Liver (tissue), 9 donors: Measurements from ENCODE around the gene DNASE2B. TPM values are rescaled to one million over a fixed set of nuclear protein-coding genes. Genes with fewer than 3 reads are reported as not detected.

ENCODE experiments used
- DNase-seq: peaks from one replicate; pipeline ENCODE4 v3.0.0-alpha.2; 2017; ENCODE audit warnings: low spot score
- H3K27ac ChIP-seq, 2 donors: one replicate each; pipeline ENCODE4 v1.7.0; 2013; ENCODE audit warnings: inconsistent platforms in 2 of 2, low read length in 2 of 2, control low read depth in 1 of 2, low read depth in 1 of 2, mild to moderate bottlenecking in 1 of 2
- H3K27me3 ChIP-seq, 4 donors: one replicate each; pipeline versions ENCODE4 v1.6.1 to v1.7.0; 2013; ENCODE audit warnings: low read length in 3 of 4, inconsistent platforms in 1 of 4, mild to moderate bottlenecking in 1 of 4, moderate library complexity in 1 of 4; ENCODE audit not compliant: control insufficient read depth in 4 of 4, insufficient read depth in 4 of 4
- H3K36me3 ChIP-seq, 4 donors: one replicate each; pipeline versions ENCODE4 v1.6.1 to v1.7.0; 2013; ENCODE audit warnings: low read length in 3 of 4, mild to moderate bottlenecking in 3 of 4, low read depth in 1 of 4, moderate library complexity in 1 of 4; ENCODE audit not compliant: control insufficient read depth in 4 of 4, insufficient read depth in 3 of 4
- H3K4me1 ChIP-seq, 4 donors: one replicate each; pipeline versions ENCODE4 v1.6.1 to v1.7.0; 2013; ENCODE audit warnings: low read length in 3 of 4, mild to moderate bottlenecking in 3 of 4, moderate library complexity in 1 of 4; ENCODE audit not compliant: control insufficient read depth in 4 of 4, insufficient read depth in 4 of 4
- H3K4me3 ChIP-seq, 3 donors: one replicate each; pipeline versions ENCODE4 v1.6.1 to v1.7.0; 2013; ENCODE audit warnings: low read length in 3 of 3, control low read depth in 1 of 3, low read depth in 1 of 3, mild to moderate bottlenecking in 1 of 3
- H3K9ac ChIP-seq, 2 donors: one replicate each; pipeline ENCODE4 v1.7.0; 2013; ENCODE audit warnings: low read length in 2 of 2, mild to moderate bottlenecking in 2 of 2, moderate library complexity in 2 of 2, control low read depth in 1 of 2, low read depth in 1 of 2
- H3K9me3 ChIP-seq, 4 donors: one replicate each; pipeline versions ENCODE4 v1.6.1 to v1.7.0; 2013; ENCODE audit warnings: low read length in 3 of 4; ENCODE audit not compliant: control insufficient read depth in 4 of 4
- FOXA1 ChIP-seq: IDR thresholded peaks from 2 replicates; pipeline ENCODE4 v1.6.1; 2016; ENCODE audit warnings: antibody characterized with exemption
- FOXA2 ChIP-seq: IDR thresholded peaks from 2 replicates; pipeline ENCODE4 v1.6.1; 2016; ENCODE audit warnings: antibody characterized with exemption
- GABPA ChIP-seq, 2 donors: IDR thresholded peaks in 1 of 2; conservative IDR thresholded peaks in 1 of 2; 2 replicates each; pipeline ENCODE4 v1.6.1; 2016; ENCODE audit warnings: antibody characterized with exemption in 2 of 2, mild to moderate bottlenecking in 1 of 2, moderate library complexity in 1 of 2
- HNF4A ChIP-seq, 2 donors: conservative IDR thresholded peaks; 2 replicates each; pipeline ENCODE4 v1.6.1; 2016; ENCODE audit warnings: antibody characterized with exemption in 2 of 2, mild to moderate bottlenecking in 2 of 2
- HNF4G ChIP-seq: IDR thresholded peaks from 2 replicates; pipeline ENCODE4 v1.6.1; 2016; ENCODE audit warnings: antibody characterized with exemption
- JUND ChIP-seq, 2 donors: IDR thresholded peaks; 2 replicates each; pipeline ENCODE4 v1.6.1; 2016; ENCODE audit warnings: antibody characterized with exemption in 2 of 2
- MAX ChIP-seq: IDR thresholded peaks from 2 replicates; pipeline ENCODE4 v1.6.1; 2016; ENCODE audit warnings: antibody characterized with exemption
- RAD21 ChIP-seq, 2 donors: IDR thresholded peaks; 2 replicates each; pipeline ENCODE4 v1.6.1; 2016; ENCODE audit warnings: antibody characterized with exemption in 2 of 2, mild to moderate bottlenecking in 2 of 2
- RXRA ChIP-seq, 2 donors: IDR thresholded peaks; 2 replicates each; pipeline ENCODE4 v1.6.1; 2017 to 2018; ENCODE audit warnings: antibody characterized with exemption in 2 of 2, mild to moderate bottlenecking in 1 of 2
- SP1 ChIP-seq: IDR thresholded peaks from 2 replicates; pipeline ENCODE4 v1.6.1; 2018; ENCODE audit warnings: antibody characterized with exemption, mild to moderate bottlenecking
- TAF1 ChIP-seq: conservative IDR thresholded peaks from 2 replicates; pipeline ENCODE4 v1.6.1; 2016; ENCODE audit warnings: antibody characterized with exemption, mild to moderate bottlenecking
- YY1 ChIP-seq: IDR thresholded peaks from 2 replicates; pipeline ENCODE4 v1.6.1; 2016; ENCODE audit warnings: antibody characterized with exemption, mild to moderate bottlenecking
- WGBS: extraction: QIAGEN DNeasy Blood & Tissue Kit; methylation state at CpG from one replicate; pipeline ENCODE4 v1.1.7; 2013; 5-methylcytosine and 5-hydroxymethylcytosine counted together
- polyA plus RNA-seq, 2 donors: library from polyadenylated mRNA; stranded (reverse) in 1 of 2; unstranded in 1 of 2; fragments of 200-250 nt in 1 of 2; fragments of >200 nt in 1 of 2; fragmentation: Nextera tagmentation in 1 of 2; extraction: Ambion mirVana in 1 of 2; gene quantifications; one replicate each; pipeline versions ENCODE4 v1.2.1 to v1.2.3, GENCODE V29; 2013 to 2015
- total RNA-seq, 2 donors: library from RNA; depleted of rRNA; stranded (reverse); fragments of >200 nt; gene quantifications; one replicate each; pipeline ENCODE4 v1.2.3, GENCODE V29; 2014
- donor health status: healthy.
- donor health status: healthy.
- donor health status: healthy.
- donor health status: healthy.
- donor health status: healthy.

DNASE2B gene
- total and polyA plus RNA-seq, 4 donors, result not detected

GRCh38 chr1:84409888-84410287 lies 11.6 kb downstream of the DNASE2B start:
- no peak overlapping the region for H3K4me3 ChIP-seq
- no peaks in the 10 kb centered on the region for H3K36me3 ChIP-seq
- 25% methylated on average over 2 of the region's 2 CpGs for WGBS
- no peak overlapping the region for H3K9ac ChIP-seq
- no peaks in the 10 kb centered on the region for H3K9me3 ChIP-seq
- H3K27me3 ChIP-seq, result no peaks in the 10 kb centered on the region
- H3K4me1 ChIP-seq, result peaks cover 7 to 25% (median 9%) of the 10 kb centered on the region in 4 donors
- H3K27ac ChIP-seq, result no peak overlapping the region
- DNase-seq, result no peak
- TF ChIP-seq JUND (IDR thresholded peaks at IDR 0.05) (no peak), FOXA2 (no peak), HNF4G (no peak), MAX (no peak), GABPA (IDR thresholded peaks at IDR 0.05 in 1 of 2, conservative IDR thresholded peaks at IDR 0.05 in 1 of 2) (no peak), RXRA (IDR thresholded peaks at IDR 0.05) (no peak), YY1 (no peak)

- Histone ChIP-seq H3K4me1 (peaks cover 7 to 25% (median 9%) of the 10 kb centered on the region in 4 donors), H3K9me3 (no peaks in the 10 kb centered on the region), H3K4me3 (no peak overlapping the region), H3K9ac (no peak overlapping the region), H3K36me3 (no peaks in the 10 kb centered on the region), H3K27ac (no peak overlapping the region), H3K27me3 (no peaks in the 10 kb centered on the region)
- WGBS, result 52% methylated on average over 4 of the region's 4 CpGs
- TF ChIP-seq HNF4A (conservative IDR thresholded peaks at IDR 0.05) (peak in 1 of 2 donors; percentile 46), FOXA1 (no peak)
- DNase-seq, result no peak
Observed at GRCh38 chr1:84410328-84411095, 12.2 kb downstream of the DNASE2B start.

- TF ChIP-seq SP1 (no peak), RAD21 (IDR thresholded peaks at IDR 0.05) (no peak)
- WGBS, result 91% methylated on average over 7 of the region's 7 CpGs
- H3K27ac ChIP-seq, result no peak overlapping the region
- no peak overlapping the region for H3K4me3 ChIP-seq
- H3K36me3 ChIP-seq, result no peaks in the 10 kb centered on the region
- DNase-seq, result no peak
- H3K4me1 ChIP-seq, result peaks cover 5 to 22% (median 9%) of the 10 kb centered on the region in 4 donors
- no peaks in the 10 kb centered on the region for H3K9me3 ChIP-seq
- H3K9ac ChIP-seq, result no peak overlapping the region
- H3K27me3 ChIP-seq, result no peaks in the 10 kb centered on the region
Observed at GRCh38 chr1:84412316-84412942, 14.1 kb downstream of the DNASE2B start.

GRCh38 chr1:84415396-84415795 lies 17.1 kb downstream of the DNASE2B start:
- 73% methylated on average over 2 of the region's 2 CpGs for whole genome bisulfite sequencing
- Histone ChIP-seq H3K27me3 (no peaks in the 10 kb centered on the region), H3K27ac (no peak overlapping the region), H3K9me3 (no peaks in the 10 kb centered on the region), H3K9ac (no peak overlapping the region), H3K4me3 (no peak overlapping the region), H3K36me3 (no peaks in the 10 kb centered on the region), H3K4me1 (peaks cover 0 to 3% (median under 1%) of the 10 kb centered on the region in 4 donors)
- no peak for DNase-seq
- TF ChIP-seq HNF4G, result no peak
- TF ChIP-seq RAD21 (IDR thresholded peaks at IDR 0.05), result no peak
- no peak for TF ChIP-seq TAF1
- TF ChIP-seq YY1, result no peak
- no peak for TF ChIP-seq HNF4A (conservative IDR thresholded peaks at IDR 0.05)
